ENCODE data around the gene PTPRJ. TPM values are rescaled to one million over a fixed set of nuclear protein-coding genes. Genes with fewer than 3 reads are reported as not detected.

Gene PTPRJ
- total and polyA plus RNA-seq, 9 of the 15 experiments (the other 6 are each of a cell fraction or from before 2014, with no cell fraction given): 0.56 to 10.7 (median 4.8) TPM

DNA sequence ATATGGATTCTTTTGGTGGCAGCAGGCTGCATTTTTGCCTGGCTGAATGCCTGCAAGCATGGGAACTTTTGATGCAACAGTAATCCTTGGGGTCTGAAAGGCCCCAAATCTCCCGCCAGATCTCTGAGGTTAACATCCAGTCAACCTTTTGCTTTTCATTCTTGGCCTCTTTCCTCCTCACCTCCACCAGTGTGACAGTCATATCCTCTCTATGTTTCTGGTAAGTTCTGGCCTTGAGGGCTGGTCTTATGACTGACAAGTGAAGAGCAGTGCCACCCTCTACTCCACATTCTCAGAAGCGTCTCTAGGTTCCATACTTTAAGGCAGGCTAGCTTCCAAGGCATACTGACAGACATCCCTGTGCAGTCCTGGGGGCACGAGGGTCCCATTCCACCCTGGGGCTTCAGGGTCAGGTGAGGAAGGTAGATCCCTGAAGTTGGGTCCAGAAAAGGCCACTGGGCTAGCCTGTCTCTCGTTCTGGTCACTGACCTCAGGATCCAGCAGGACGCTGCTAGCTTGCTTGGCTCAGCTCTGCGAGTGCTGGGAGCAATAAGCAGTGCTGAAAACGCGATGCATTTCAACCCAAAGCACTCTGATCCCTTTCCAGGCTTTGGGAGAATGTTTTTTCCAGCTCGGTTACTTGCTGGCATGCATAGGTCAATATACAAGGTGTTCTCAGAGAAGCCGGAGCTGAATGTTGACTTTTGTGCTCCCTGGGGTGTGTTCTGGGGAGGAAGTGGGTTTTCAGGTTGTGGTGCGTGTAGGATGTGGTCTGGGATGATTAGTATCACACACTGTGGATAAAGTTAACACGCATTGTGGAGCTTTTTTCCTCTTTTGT lies 75.2 kb downstream of the PTPRJ start (continued):
- TF ChIP-seq ATF1 (CRISPR knock-in tag; IDR thresholded peaks at IDR 0.05) (no peak), ATF1 (tag; IDR thresholded peaks at IDR 0.05) (no peak), TEAD4 (IDR thresholded peaks at IDR 0.05; ENCODE audit: low read length) (peak; percentile 60; the same call in 1 of the 2 replicates), TEAD4 (CRISPR knock-in tag; IDR thresholded peaks at IDR 0.05; ENCODE audit: borderline replicate concordance) (no peak), BRD9 (IDR thresholded peaks at IDR 0.05; ENCODE audit: low read depth, partially characterized antibody) (no peak), ZNF263 (CRISPR knock-in tag; IDR thresholded peaks at IDR 0.05; ENCODE audit: borderline replicate concordance) (peak; percentile 34; the same call in 1 of the 2 replicates), TFAM (CRISPR knock-in tag; conservative IDR thresholded peaks at IDR 0.05) (no peak), RBM22 (IDR thresholded peaks at IDR 0.05; ENCODE audit: low read depth, low read length, poor library complexity, severe bottlenecking) (no peak), ZNF41 (CRISPR knock-in tag; conservative IDR thresholded peaks at IDR 0.05) (no peak), CBX5 (IDR thresholded peaks at IDR 0.05; ENCODE audit: borderline replicate concordance, low read depth) (no peak), CBFA2T3 (IDR thresholded peaks at IDR 0.05) (peak; percentile 14; the same call in 1 of the 2 replicates), TBP (optimal IDR thresholded peaks at IDR 0.05; ENCODE audit: low read depth, low read length) (no peak), FOXA1 (IDR thresholded peaks at IDR 0.05; ENCODE audit: borderline replicate concordance) (no peak), L3MBTL2 (IDR thresholded peaks at IDR 0.05) (peak; percentile 65; the same call in 1 of the 2 replicates), SIX5 (IDR thresholded peaks at IDR 0.05; ENCODE audit: borderline replicate concordance in 1 of 2, insufficient read depth in 1 of 2, low read depth in 1 of 2, low read length in 2 of 2) (no peak), YBX1 (IDR thresholded peaks at IDR 0.05) (no peak), MAFK (IDR thresholded peaks at IDR 0.05; ENCODE audit: low read length) (no peak)
- TF ChIP-seq, protein P1, sequence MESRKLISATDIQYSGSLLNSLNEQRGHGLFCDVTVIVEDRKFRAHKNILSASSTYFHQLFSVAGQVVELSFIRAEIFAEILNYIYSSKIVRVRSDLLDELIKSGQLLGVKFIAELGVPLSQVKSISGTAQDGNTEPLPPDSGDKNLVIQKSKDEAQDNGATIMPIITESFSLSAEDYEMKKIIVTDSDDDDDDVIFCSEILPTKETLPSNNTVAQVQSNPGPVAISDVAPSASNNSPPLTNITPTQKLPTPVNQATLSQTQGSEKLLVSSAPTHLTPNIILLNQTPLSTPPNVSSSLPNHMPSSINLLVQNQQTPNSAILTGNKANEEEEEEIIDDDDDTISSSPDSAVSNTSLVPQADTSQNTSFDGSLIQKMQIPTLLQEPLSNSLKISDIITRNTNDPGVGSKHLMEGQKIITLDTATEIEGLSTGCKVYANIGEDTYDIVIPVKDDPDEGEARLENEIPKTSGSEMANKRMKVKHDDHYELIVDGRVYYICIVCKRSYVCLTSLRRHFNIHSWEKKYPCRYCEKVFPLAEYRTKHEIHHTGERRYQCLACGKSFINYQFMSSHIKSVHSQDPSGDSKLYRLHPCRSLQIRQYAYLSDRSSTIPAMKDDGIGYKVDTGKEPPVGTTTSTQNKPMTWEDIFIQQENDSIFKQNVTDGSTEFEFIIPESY (CRISPR knock-in tag; IDR thresholded peaks at IDR 0.05): no peak
- TF ChIP-seq, protein P2, sequence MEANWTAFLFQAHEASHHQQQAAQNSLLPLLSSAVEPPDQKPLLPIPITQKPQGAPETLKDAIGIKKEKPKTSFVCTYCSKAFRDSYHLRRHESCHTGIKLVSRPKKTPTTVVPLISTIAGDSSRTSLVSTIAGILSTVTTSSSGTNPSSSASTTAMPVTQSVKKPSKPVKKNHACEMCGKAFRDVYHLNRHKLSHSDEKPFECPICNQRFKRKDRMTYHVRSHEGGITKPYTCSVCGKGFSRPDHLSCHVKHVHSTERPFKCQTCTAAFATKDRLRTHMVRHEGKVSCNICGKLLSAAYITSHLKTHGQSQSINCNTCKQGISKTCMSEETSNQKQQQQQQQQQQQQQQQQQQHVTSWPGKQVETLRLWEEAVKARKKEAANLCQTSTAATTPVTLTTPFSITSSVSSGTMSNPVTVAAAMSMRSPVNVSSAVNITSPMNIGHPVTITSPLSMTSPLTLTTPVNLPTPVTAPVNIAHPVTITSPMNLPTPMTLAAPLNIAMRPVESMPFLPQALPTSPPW (CRISPR knock-in tag; IDR thresholded peaks at IDR 0.05): no peak; the same call in 1 of the 2 replicates
- TF ChIP-seq, protein P3, sequence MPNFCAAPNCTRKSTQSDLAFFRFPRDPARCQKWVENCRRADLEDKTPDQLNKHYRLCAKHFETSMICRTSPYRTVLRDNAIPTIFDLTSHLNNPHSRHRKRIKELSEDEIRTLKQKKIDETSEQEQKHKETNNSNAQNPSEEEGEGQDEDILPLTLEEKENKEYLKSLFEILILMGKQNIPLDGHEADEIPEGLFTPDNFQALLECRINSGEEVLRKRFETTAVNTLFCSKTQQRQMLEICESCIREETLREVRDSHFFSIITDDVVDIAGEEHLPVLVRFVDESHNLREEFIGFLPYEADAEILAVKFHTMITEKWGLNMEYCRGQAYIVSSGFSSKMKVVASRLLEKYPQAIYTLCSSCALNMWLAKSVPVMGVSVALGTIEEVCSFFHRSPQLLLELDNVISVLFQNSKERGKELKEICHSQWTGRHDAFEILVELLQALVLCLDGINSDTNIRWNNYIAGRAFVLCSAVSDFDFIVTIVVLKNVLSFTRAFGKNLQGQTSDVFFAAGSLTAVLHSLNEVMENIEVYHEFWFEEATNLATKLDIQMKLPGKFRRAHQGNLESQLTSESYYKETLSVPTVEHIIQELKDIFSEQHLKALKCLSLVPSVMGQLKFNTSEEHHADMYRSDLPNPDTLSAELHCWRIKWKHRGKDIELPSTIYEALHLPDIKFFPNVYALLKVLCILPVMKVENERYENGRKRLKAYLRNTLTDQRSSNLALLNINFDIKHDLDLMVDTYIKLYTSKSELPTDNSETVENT (CRISPR knock-in tag; IDR thresholded peaks at IDR 0.05): no peak
- TF ChIP-seq, protein P4, sequence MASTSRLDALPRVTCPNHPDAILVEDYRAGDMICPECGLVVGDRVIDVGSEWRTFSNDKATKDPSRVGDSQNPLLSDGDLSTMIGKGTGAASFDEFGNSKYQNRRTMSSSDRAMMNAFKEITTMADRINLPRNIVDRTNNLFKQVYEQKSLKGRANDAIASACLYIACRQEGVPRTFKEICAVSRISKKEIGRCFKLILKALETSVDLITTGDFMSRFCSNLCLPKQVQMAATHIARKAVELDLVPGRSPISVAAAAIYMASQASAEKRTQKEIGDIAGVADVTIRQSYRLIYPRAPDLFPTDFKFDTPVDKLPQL (IDR thresholded peaks at IDR 0.05; ENCODE audit: extremely low read depth, insufficient read length): no peak

Data from K562 (cell line).